UCSD-AML1 (cell line): ENCODE results near the gene HTR1A.
A peak's percentile ranks its signal among the peaks of the same experiment; 100 is the strongest.

Experiments used
- DNase-seq: peaks from one replicate; lab custom pipeline; 2025; ENCODE audit not compliant: unreplicated experiment; lab: John Stamatoyannopoulos, UW

The HTR1A gene

DNA sequence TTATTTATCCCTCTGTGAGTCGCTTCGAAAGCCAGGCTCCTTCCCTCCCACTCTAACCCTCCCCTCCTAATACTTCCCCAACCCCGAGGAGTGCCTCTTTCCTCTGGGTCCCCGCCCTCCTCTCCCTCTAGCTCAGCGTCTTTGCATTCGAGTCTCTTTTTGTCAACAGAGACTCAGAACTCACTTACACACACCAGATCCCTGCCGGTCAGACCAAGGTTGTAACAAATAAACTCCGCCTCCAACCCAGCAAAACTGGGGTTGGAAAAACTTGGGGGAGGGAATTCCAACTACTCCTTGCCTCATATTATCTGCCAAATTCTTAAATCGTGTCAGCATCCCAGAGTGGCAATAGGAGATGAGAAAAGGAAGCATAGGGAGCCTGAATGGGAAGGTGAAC lies at the start of gene HTR1A:
Gene HTR1A, minus strand, starts transcription at position 167 of the 400 bp plus-strand sequence. CDS start 726 bp downstream, outside the sequence.
- DNase-seq, result no peak

DNA sequence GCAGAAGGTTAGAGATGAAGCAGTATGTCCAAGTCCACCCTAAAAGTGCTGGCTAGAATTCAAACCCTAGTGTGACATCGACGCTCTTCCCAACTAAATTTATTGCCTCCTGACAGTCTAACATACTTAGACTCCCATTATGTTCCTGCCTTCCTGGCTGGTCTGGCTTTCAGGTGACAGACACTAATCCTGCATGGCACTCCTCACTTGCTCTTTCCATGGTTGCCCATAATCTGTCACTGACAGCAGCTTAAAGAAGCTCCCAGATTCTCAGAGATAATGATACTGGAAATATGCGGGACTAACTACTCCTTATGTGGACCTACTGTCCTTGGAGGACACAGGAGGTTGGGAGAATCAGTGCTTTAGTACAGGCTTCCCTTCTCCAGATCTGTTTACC lies 41.7 kb upstream of the HTR1A start:
- DNase-seq, result no peak

DNA sequence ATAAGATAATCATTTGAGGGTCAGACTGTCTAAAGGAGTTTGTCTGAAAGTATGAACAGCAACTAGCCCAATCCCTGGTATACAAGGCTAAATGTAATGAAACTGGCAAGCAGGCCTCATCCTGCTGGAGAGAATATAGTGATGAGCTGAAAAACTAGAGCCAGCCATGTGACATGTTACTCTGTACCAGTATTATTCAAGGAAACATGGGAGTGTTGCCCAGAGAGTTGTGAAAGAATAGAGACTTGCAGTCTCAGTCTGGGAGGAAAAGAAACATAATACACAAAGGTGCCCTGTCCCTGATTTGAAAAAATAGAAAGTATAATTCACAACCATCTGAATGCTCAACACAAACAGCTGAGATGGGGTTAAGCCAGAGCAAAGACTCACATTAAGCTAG lies 37.9 kb upstream of the HTR1A start:
- no peak for DNase-seq

DNA sequence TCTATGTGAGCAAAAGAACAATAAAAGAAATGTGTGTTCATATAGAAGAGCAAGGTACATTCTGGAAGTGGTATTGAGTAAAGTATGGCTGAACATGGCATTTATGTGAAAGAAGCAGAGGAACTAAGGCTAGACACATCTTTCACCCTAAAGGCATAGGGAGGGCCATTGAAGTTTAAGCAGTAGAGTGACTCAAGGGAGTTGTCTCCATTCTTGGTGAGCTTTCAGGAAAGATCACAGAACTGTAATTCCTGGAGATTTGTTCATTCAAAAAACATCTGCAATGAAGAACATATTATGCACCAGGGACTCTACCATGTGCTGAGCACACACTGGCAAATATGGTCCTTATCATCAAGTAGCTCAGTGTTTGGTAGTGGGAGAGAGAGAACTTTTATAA lies 24.8 kb upstream of the HTR1A start:
- DNase-seq, result no peak

DNA sequence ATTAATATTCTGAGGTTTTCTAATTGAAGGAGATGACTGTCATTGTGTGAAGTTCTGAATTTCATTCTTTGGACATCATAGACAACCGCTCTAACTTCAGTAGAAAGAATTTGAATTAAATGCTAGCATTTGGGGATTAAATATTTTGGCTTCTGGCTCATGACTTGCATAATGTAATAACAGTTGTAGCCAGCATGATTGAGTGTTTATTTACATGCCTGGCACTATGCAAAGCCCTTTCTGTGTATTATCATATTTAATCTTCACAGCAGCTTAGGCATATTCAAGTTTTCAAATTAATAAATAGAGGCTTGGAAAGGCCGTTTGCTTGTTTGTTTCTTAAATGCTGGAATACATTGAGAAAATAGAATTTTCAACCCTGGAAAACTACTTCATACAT lies 19.6 kb upstream of the HTR1A start:
- DNase-seq, result no peak

DNA sequence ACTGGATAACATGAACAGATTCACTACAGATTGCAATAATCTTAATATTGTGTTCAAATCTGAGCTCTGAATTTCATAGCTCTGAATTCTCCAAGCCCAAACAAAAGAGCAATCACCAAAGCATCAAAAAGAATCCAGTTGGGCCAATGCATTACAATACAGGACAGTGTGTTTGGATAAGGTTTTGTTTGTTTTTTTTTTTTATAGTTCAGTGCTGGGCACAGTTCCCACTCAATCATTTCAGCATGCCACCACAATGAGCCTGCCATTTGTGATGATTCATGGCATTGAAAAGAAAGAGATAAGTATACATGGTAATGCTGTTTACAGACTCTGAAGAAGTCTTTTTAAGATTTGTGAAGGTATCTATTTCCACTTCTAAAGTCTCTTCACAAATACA lies 1.7 kb upstream of the HTR1A start:
- no peak for DNase-seq

DNA sequence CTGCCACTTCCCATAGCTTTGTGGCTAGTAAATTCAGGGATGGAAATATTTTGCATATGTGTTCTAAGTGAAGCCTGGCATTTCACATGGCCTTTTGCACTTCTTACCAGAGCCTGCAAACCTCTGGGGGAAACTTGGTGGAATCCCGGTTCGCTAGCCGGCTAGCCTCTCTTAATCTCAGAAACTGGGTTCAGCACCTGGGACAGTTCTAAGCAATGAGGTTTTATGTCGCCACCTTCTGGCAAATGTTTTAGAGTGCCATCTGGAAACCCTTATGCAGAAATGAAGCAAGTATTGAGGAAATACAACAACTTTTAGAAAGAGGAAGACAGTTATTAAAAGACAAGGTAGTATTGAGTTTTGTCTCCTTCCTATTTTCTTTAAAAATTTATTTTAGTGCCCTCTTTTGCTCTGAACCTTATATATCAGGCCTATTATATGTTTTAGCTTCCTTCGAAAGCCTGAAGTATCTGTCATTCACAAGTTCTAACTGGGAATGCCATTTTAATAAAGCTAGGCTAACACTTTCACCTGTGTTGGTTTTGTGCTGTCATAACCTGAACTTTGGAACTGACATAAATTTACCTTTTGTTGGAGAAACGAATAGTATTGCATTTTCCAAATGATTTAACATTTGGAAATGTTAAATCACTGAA lies 963 bp upstream of the HTR1A start:
- peak; percentile 12 for DNase-seq

DNA sequence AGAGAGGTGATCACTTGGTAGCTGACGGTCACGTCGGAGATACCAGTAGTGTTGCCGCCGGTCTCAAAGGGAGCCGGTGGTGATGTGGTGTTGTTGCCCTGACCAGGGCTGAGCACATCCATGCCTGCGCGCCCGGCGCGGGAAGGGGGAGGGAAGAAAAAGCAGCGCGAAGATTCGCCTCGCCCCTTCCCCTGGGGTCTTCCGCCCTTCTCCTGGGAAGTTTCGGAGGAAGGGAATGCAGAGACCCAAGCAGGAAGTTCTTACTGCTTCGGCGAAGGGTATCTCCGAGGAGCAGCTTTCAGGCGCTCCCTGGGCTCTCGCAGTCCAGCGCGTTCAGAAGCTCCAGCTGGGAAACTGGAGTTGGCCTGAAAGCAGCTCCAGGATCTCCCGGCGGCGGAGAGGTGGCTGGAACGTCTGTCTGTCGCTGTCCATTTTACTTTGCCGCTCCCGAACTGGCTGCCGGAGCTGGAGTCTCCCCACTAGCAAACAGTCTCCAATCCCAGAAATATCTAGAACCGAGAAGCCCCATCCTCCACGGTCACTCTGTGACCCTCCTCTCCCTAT lies 565 bp downstream of the HTR1A start:
- no peak for DNase-seq

DNA sequence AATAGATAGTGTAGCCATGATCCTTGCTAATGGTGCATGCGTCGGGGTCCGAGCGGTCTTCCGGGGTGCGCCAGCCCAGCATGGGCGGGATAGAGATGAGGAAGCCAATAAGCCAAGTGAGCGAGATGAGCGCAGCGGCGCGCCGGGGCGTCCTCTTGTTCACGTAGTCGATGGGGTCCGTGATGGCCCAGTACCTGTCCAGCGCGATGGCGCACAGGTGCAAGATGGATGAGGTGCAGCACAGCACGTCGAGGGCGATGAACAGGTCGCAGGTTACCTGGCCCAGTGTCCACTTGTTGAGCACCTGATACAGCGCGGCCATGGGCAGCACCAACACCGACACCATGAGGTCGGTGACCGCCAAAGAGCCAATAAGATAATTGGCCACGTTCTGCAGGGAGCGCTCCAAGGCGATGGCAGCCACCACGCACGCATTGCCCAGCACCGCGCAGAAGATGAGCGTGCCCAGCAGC lies 1.1 kb downstream of the HTR1A start:
- no peak for DNase-seq

DNA sequence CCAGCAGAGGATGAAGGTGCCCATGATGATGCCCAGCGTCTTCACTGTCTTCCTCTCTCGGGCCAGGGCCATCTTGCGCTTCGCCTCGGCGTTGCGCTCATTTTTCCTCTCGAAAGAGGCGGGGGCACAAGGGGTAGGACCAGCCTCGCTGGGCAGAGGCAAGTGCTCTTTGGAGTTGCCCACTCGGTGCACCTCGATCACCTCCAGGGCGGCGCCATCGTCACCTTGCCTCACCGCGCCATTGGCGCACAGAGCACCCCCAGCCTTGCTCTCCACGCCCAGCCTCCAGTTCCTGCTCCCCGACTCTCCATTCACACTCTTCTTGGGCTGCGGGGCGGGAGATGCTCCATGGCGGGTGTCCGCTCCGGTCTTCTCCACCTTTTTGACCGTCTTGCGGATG lies 1.6 kb downstream of the HTR1A start:
- no peak for DNase-seq

DNA sequence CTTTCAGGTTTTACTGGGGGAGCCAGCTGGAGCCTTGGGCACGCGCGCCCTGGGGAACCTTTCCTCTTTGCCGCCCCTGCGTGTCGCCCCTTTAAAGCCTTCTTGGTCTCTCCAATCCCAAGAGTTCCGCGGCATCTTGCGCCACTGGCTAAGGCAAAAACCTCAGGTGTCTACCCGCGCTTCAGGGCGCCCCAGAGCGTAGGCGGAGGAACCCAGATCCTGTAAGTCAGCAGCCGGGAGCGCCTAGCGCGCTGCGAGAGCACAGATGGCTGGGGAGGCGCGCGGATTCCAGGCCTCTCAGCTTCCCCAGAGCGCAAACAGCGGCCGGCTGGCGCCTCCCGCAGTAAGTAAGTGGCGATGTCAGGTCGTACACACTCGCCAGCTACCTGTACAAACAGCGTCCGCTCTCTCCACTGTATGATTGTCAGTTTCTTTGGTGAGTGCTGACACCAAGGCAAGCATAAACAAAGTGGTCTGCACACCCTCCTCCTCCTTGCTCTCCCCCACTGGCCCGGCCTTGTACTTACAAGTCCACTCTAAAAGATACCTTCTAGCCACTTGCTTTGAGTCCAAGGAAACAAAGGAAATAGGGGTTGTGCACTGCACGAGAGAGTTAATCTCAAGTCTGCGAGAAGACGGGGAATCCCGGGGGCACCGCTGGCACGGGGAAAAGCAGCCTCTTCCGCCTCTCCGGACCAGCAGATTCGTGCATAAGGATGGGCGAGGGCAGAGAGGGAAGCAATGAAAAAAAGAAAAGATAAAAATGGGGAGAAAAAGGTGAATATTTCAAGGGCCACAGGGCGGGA lies 2.9 kb downstream of the HTR1A start:
- DNase-seq, result no peak

DNA sequence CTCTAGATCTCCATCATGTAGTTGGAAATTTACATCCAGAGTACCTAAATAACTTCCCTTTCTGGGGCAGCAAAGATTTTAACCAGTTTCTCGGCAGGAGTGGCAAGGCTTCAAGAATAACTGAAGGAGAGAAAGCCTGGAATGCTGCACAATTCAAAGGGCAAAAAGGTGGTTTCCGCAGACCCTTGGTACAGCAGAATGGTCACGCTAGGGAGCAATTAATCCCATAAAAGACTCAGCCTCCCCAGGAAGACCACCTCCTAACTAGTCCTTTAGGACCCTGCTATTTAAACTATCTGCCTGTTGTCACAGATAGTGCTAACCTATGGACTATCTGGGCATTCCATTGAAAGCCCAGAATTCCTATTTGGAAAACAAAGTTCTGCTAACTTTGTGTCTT lies 3.6 kb downstream of the HTR1A start:
- no peak for DNase-seq

DNA sequence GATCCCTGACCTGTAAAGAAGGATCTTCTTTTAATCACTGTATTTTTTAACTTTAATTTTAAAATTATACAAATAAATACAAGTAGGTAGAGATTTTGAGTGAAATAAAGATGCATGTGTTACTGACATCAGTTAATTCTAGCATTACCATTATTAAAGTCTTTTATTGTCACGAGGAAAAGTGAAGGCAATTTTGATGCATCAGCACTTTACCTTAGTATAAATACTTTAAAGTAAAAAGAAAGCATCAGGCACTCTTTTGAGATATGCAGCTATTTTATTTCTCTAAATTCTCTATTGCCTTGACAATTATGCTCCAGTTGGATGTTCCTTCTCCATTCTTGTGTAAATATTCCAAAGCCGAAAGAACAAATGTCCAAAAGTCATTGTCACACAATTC lies 4.6 kb downstream of the HTR1A start:
- no peak for DNase-seq

DNA sequence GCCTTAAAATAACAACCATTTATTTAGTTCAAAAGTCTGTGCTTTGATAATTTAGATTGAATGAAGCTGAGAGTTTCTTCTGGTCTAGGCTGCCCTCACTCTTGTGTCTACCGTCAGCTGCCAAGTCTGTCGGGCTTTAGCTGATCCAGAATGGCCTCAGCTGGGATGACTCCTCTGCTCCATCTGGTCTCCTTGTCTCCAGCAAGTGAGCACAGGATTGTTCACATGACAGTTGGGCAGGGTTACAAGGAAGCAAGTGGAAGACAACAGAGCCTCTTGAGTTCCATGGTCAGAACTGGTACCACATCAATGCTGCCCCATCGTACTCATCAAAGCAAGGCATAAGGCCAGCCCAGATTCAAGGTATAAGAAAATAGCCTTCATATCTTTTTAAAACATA lies 9.0 kb downstream of the HTR1A start:
- DNase-seq, result no peak

DNA sequence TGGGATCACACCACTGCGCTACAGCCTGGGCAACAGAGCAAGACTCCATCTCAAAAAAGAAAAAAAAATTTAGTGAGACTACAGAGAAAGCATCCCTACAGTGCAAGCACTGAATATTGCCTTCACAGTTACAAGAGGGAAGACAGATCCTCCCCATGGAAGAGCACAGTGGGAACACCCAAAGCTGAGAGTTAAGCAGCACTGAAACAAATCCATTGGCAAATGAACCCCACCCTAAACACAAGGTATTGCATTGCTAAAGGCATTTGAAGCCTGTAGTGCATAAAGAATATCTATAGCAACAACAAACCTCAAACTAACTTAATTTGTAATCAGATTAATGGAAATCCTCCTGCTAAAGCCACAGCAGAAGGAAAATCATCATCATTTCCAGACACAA lies 27.1 kb downstream of the HTR1A start:
- DNase-seq, result no peak

DNA sequence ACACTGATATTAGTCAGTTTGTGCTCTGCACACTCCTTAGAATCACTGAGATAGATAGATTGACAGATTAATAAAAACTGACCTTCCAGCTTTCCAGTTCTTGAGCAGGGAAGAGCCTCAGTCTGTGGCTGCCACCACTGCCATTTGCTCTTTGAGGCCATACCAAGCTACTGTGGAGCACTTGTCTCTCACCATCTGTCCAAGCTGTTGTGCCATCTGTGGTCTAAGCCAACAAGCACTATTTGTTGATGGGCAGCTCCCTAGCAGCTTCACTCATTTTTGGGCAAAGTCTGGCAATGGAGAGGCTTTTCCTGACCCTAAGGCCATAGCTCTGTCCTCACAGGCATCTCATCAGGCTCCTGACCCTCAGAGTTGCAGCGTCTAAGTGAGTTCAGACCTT lies 30.4 kb downstream of the HTR1A start:
- DNase-seq, result no peak

DNA sequence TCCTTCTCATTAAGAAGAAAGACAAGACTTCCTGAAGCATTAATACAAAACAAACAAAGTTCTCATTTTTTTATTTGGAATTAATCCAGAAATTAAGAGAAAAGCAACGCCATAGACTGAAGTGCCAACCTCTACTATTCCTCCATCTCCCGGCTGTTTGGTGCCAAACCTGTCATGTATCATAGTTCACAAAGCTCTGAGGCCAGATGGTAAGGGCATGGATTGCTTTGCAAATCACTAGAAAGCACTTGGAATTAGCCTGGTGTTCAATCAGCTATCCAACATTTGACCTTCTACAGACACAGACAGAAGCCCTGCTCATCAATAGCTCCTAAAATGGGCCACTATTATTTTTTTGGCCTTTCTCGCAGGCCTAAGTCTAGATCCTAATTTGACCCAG lies 33.8 kb downstream of the HTR1A start:
- no peak for DNase-seq

DNA sequence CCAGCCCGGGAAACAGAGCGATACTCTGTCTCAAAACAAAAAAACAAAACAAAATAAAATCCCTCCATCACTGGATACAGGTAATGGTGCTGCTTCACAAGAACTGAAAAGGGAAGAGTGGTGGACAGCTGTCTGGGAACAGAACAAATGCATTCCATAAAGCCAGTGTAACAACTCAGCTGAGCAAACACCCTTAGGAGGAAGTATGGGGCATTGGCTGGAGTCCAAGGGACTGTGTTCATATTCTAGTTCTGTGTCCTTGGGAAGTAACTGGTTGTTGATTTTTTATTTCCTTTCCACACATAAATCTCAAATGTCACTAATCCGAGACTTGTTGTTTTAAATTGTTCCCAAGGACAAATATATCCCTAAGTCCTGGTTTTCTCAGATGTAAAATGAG lies 38.3 kb downstream of the HTR1A start:
- DNase-seq, result no peak

DNA sequence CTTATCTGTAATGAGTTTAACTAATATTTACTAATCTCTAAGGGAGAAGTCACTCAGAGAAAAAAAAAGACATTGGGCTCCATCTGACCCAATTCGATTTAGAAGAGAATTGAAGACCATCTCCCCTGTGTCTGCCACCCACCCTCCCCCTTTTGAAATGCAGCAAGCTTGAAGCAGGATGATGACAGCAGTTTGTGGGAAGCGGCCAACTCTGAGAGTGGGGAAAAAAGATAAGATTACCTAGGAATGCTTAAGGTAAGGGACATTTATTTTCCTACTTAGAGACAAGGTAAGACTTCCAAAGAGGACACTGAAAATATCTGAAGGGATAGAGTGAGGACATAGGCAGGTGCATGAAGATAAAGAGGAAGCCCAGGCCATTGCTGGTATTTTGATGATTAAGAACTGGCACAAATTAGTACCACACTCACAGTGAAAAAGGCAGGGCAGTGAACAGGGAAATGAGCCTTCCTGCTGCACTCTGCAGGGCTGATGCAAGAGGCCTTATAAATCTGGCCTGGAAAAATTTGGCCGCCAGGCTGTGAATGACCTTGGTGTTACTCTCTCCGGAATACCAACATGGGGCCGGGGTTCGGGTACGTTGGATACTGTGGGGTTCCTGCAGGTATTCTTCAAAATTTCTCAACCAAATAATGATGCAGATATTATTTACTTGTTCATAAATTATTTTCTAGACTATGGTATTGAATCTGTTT lies 42.3 kb downstream of the HTR1A start:
- no peak for DNase-seq

DNA sequence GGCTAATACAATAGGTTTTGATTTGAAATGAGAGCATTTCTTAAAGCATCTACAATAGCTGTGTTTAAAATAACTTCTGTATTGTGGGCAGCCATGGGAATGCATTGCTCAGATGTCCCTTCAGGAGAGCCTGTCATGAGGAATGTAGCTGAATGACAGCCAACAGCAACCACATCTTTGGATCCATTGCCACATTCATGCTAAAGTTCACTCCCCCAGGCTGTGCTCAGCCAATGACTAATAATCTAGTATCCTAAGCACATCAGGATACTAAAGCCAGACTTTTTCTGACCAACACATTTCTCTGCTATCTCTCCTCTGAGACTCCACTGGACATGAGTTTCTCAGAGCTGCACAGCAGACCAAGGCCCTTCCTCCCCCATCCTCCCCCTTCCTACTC lies 45.5 kb downstream of the HTR1A start:
- DNase-seq, result no peak

DNA sequence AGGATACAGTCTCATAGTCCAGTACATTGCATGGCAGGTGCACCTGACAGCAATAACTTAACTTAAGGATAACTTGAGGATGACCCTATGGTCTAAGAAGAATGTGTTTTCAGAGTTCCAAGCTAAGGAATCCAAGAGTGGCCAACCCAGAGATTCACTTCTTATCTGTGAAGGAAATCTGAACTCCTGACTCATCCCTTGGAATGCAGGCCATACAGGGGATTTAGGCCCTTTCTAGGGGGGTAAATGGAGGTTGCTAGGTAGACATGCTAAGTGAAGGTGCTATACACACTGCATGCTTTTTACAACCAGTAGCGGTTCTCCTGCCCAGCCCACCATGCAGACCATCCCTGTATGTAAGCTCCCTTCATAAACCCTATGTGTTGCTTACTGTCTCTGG lies 50.4 kb downstream of the HTR1A start:
- no peak for DNase-seq
